CD14-positive monocyte (primary cell): ENCODE measurements around the gene CACNG3. TPM values are rescaled to one million over a fixed set of nuclear protein-coding genes. Genes with fewer than 3 reads are reported as not detected.
A peak's percentile ranks its signal among the peaks of the same experiment; 100 is the strongest.

ENCODE experiments used
- DNase-seq, 3 donors: peaks; one replicate each; pipeline ENCODE4 v3.0.0-alpha.2; 2011 to 2022
- H2AFZ ChIP-seq: 2 replicates; pipeline ENCODE4 v1.6.0; 2012; ENCODE audit warnings: mild to moderate bottlenecking, low read depth, low read length, inconsistent platforms; ENCODE audit not compliant: insufficient read depth, poor library complexity, severe bottlenecking
- H3K27ac ChIP-seq, 2 donors: 1 replicate in 1 of 2; 2 replicates in 1 of 2; pipeline ENCODE4 v1.5.1; 2012 to 2013; ENCODE audit warnings: low read length in 2 of 2, control low read depth in 1 of 2, inconsistent platforms in 1 of 2, low read depth in 1 of 2, mild to moderate bottlenecking in 1 of 2
- H3K27me3 ChIP-seq, 2 donors: one replicate each; pipeline versions ENCODE4 v1.6.0 to v1.6.1; 2011 to 2013; ENCODE audit warnings: low read length in 2 of 2; ENCODE audit not compliant: control insufficient read depth in 2 of 2, insufficient read depth in 2 of 2
- H3K36me3 ChIP-seq, 2 donors: replicated peaks in 1 of 2; 1 replicate in 1 of 2; 2 replicates in 1 of 2; pipeline versions ENCODE4 v1.5.1 to v1.6.1; 2012 to 2013; ENCODE audit warnings: low read length in 2 of 2, control low read depth in 1 of 2, inconsistent platforms in 1 of 2, mild to moderate bottlenecking in 1 of 2; ENCODE audit not compliant: insufficient read depth in 2 of 2, control insufficient read depth in 1 of 2
- H3K4me1 ChIP-seq, 2 donors: 1 replicate in 1 of 2; 2 replicates in 1 of 2; pipeline versions ENCODE4 v1.5.1 to v1.6.1; 2012 to 2013; ENCODE audit warnings: low read length in 2 of 2, control low read depth in 1 of 2, inconsistent platforms in 1 of 2, mild to moderate bottlenecking in 1 of 2, moderate library complexity in 1 of 2; ENCODE audit not compliant: insufficient read depth in 2 of 2, control insufficient read depth in 1 of 2
- H3K4me2 ChIP-seq: replicated peaks from 2 replicates; pipeline ENCODE3; 2012; ENCODE audit warnings: low read length, moderate library complexity, mild to moderate bottlenecking; ENCODE audit not compliant: poor library complexity, severe bottlenecking; ENCODE audit errors: extremely low read depth
- H3K4me3 ChIP-seq, 3 experiments: fragments of 200-600 bp in 1 of 3; sonication (generic) in 1 of 3; replicated peaks in 1 of 3; 1 replicate in 2 of 3; 2 replicates in 1 of 3; pipeline ENCODE4 v1.5.1; 2011 to 2013; ENCODE audit warnings: low read length in 3 of 3, mild to moderate bottlenecking in 3 of 3, control low read depth in 2 of 3, low read depth in 2 of 3, inconsistent platforms in 1 of 3, moderate library complexity in 1 of 3
- H3K79me2 ChIP-seq: 2 replicates; pipeline ENCODE4 v1.6.0; 2012; ENCODE audit warnings: mild to moderate bottlenecking, control low read depth, inconsistent platforms, low read length, moderate library complexity; ENCODE audit not compliant: insufficient read depth
- H3K9ac ChIP-seq: 2 replicates; pipeline ENCODE4 v1.6.0; 2017; ENCODE audit warnings: low read length, mild to moderate bottlenecking; ENCODE audit not compliant: insufficient read depth, poor library complexity, severe bottlenecking
- H3K9me3 ChIP-seq, 2 donors: replicated peaks in 1 of 2; 1 replicate in 1 of 2; 2 replicates in 1 of 2; pipeline versions ENCODE4 v1.5.1 to v1.6.1; 2012 to 2013; ENCODE audit warnings: low read length in 2 of 2, control low read depth in 1 of 2; ENCODE audit not compliant: control insufficient read depth in 1 of 2, insufficient read depth in 1 of 2
- H4K20me1 ChIP-seq: 2 replicates; pipeline ENCODE4 v1.6.0; 2012; ENCODE audit warnings: mild to moderate bottlenecking, low read length, control low read depth, moderate library complexity; ENCODE audit not compliant: insufficient read depth
- H3K27ac Mint-ChIP-seq, 7 donors: one replicate each; pipeline ENCODE4 v1.8.0; 2020; ENCODE audit warnings: mild to moderate bottlenecking in 7 of 7, mixed read lengths in 7 of 7, moderate library complexity in 6 of 7, inconsistent platforms in 2 of 7
- H3K27me3 Mint-ChIP-seq, 3 donors: one replicate each; pipeline ENCODE4 v1.8.0; 2021 to 2022; ENCODE audit warnings: low read depth in 3 of 3, mild to moderate bottlenecking in 3 of 3, mixed read lengths in 3 of 3, moderate library complexity in 3 of 3, inconsistent platforms in 1 of 3
- H3K36me3 Mint-ChIP-seq, 2 donors: one replicate each; pipeline ENCODE4 v1.8.0; 2020; ENCODE audit warnings: mixed read lengths in 2 of 2, inconsistent platforms in 1 of 2, mild to moderate bottlenecking in 1 of 2
- H3K4me1 Mint-ChIP-seq: one replicate; pipeline ENCODE4 v1.8.0; 2020; ENCODE audit warnings: mild to moderate bottlenecking, mixed read lengths
- H3K4me3 Mint-ChIP-seq, 2 donors: one replicate each; pipeline ENCODE4 v1.8.0; 2020; ENCODE audit warnings: mild to moderate bottlenecking in 2 of 2, mixed read lengths in 2 of 2, moderate library complexity in 1 of 2
- H3K9me3 Mint-ChIP-seq, 7 donors: one replicate each; pipeline ENCODE4 v1.8.0; 2020 to 2022; ENCODE audit warnings: mixed read lengths in 7 of 7, mild to moderate bottlenecking in 6 of 7, moderate library complexity in 6 of 7, inconsistent platforms in 2 of 7
- CTCF ChIP-seq: fragments of 200-600 bp; IDR thresholded peaks from one replicate; pipeline ENCODE4 v1.8.0; 2022; ENCODE audit warnings: antibody characterized with exemption, mild to moderate bottlenecking
- WGBS: methylation state at CpG from one replicate; pipeline ENCODE4 v1.1.5; 2013; ENCODE audit warnings: missing lambda C conversion rate; ENCODE audit not compliant: insufficient coverage; 5-methylcytosine and 5-hydroxymethylcytosine counted together
- intact Hi-C, 2 donors: fragments of 100-400 bp; cut with micrococcal nuclease; formaldehyde crosslinking; loops; one replicate each; pipeline versions ENCODE4 v1.15.0 to v1.15.1; 2023
- polyA plus RNA-seq, 3 donors: library from polyadenylated mRNA; depleted of rRNA in 1 of 3; unstranded in 2 of 3; stranded (reverse) in 1 of 3; fragments of 300-500 nt in 2 of 3; fragments of >200 nt in 1 of 3; fragmentation: Illumina TruSeq in 2 of 3; gene quantifications; 1 replicate in 2 of 3; 2 replicates in 1 of 3; pipeline ENCODE4 v1.2.3, GENCODE V29; 2012 to 2021

CACNG3 gene
- polyA plus RNA-seq, 3 donors, result not detected

DNA sequence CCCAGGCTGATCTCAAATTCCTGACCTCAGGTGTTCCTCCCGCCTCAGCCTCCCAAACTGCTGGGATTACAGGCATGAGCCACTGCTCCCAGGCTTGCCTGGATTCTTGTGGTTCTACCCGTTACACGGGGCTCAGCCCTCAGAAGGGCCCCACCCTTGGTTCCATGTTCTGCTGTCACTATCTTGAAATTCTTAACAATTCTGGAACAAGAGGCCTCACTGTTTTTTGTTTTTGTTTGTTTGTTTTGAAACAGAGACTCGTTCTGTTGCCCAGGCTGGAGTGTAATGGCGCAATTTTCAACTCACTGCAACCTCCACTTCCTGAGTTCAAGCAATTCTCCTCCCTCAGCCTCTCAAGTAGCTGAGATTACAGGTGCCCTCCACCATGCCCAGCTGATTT, 96.6 kb downstream of the CACNG3 start:
- no peak for TF ChIP-seq CTCF
- DNase-seq, result no peak
- Histone ChIP-seq H3K79me2 (no peaks in the 10 kb centered on the region), H3K4me1 (no peaks in the 10 kb centered on the region), H3K27ac (no peak overlapping the region), H3K9me3 (no peaks in the 10 kb centered on the region), H3K9ac (no peak overlapping the region), H3K4me3 (no peak overlapping the region), H4K20me1 (no peaks in the 10 kb centered on the region), H3K36me3 (no peaks in the 10 kb centered on the region), H3K4me2 (no peak overlapping the region), H3K27me3 (no peaks in the 10 kb centered on the region), H2AFZ (no peak overlapping the region)
- intact Hi-C loops, result no loop called here
- 73% methylated on average over 1 of the region's 5 CpGs for whole genome bisulfite sequencing
- H3K4me1 Mint-ChIP-seq, result no peaks in the 10 kb centered on the region
- peaks cover 2 to 4% (median 4%) of the 10 kb centered on the region in 3 donors for H3K27me3 Mint-ChIP-seq
- no peak overlapping the region for H3K27ac Mint-ChIP-seq
- H3K9me3 Mint-ChIP-seq, result peaks cover 0 to 5% (median 0%) of the 10 kb centered on the region in 7 donors
- H3K4me3 Mint-ChIP-seq, result no peak overlapping the region
- no peaks in the 10 kb centered on the region for H3K36me3 Mint-ChIP-seq

DNA sequence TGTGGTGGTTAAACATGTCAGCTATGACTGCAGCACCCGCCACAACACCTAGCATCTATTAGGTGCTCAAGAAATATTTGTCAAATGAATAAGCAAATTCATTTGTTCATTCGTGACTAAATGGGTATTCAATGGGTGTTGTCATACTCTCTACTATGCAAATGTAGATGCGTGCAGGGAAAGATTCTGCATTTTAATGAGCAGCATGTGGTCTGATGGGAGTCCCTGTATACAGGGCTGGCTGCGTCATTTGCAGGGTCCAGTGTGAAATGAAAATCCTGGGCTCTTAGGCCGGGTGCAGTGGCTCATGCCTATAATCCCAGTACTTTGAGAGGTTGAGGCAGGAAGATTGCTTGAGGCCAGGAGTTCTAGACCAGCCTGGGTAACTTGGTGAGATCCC, 97.5 kb downstream of the CACNG3 start:
- Histone ChIP-seq H2AFZ (no peak overlapping the region), H3K9me3 (no peaks in the 10 kb centered on the region), H3K4me3 (no peak overlapping the region), H3K27ac (no peak overlapping the region), H3K27me3 (no peaks in the 10 kb centered on the region), H3K9ac (no peak overlapping the region), H3K36me3 (no peaks in the 10 kb centered on the region), H3K79me2 (no peaks in the 10 kb centered on the region), H4K20me1 (no peaks in the 10 kb centered on the region), H3K4me1 (no peaks in the 10 kb centered on the region), H3K4me2 (no peak overlapping the region)
- H3K27me3 Mint-ChIP-seq, result peaks cover 2 to 4% (median 4%) of the 10 kb centered on the region in 3 donors
- 94% methylated on average over 3 of the region's 5 CpGs for WGBS
- peak overlapping the region in 1 of 7 donors; percentile 21 for H3K27ac Mint-ChIP-seq
- TF ChIP-seq CTCF, result no peak
- no peak overlapping the region for H3K4me3 Mint-ChIP-seq
- no peak for DNase-seq
- intact Hi-C loops, result no loop called here
- peaks cover 0 to 5% (median 0%) of the 10 kb centered on the region in 7 donors for H3K9me3 Mint-ChIP-seq
- no peaks in the 10 kb centered on the region for H3K36me3 Mint-ChIP-seq
- no peaks in the 10 kb centered on the region for H3K4me1 Mint-ChIP-seq
